GM12872 (cell line): ENCODE measurements around the gene SOX5.

Experiments
- CTCF ChIP-seq: IDR thresholded peaks from 3 replicates; pipeline ENCODE4 v1.5.1; 2011; ENCODE audit warnings: low read depth, mild to moderate bottlenecking, low read length, moderate library complexity; ENCODE audit not compliant: insufficient read depth

Gene SOX5

GRCh38 chr12:23731035-23731434 is 218.4 kb downstream of the SOX5 start:
- no peak for TF ChIP-seq CTCF

- TF ChIP-seq CTCF = no peak
These were observed 220.1 kb downstream of the SOX5 start for GRCh38 chr12:23729359-23729758.

- no peak for TF ChIP-seq CTCF
These were observed 222.8 kb downstream of the SOX5 start for GRCh38 chr12:23726646-23727045.

- no peak for TF ChIP-seq CTCF
These were observed 226.8 kb downstream of the SOX5 start for GRCh38 chr12:23722655-23723054.

GRCh38 chr12:23721268-23721667 is 228.2 kb downstream of the SOX5 start:
- no peak for TF ChIP-seq CTCF

- TF ChIP-seq CTCF = no peak
These were observed 230.0 kb downstream of the SOX5 start for GRCh38 chr12:23719493-23719892.

GRCh38 chr12:23708185-23708837 is 241.2 kb downstream of the SOX5 start:
- no peak for TF ChIP-seq CTCF

- TF ChIP-seq CTCF = no peak
These were observed 242.2 kb downstream of the SOX5 start for GRCh38 chr12:23707270-23707669.
